Mesothelial cell of epicardium (in vitro differentiated cells): Measurements from ENCODE around the gene SIL1. TPM values are rescaled to one million over a fixed set of nuclear protein-coding genes. Genes with fewer than 3 reads are reported as not detected.

Source experiments
- DNase-seq, 2 experiments: peaks; one replicate each; pipeline ENCODE4 v3.0.0; 2021; ENCODE audit warnings: low spot score in 2 of 2; ENCODE audit not compliant: unreplicated experiment in 2 of 2
- H3K27ac Mint-ChIP-seq: 2 replicates; pipeline ENCODE4 v1.8.0; 2021; ENCODE audit warnings: mixed read lengths
- H3K27me3 Mint-ChIP-seq: 2 replicates; pipeline ENCODE4 v1.8.0; 2021; ENCODE audit warnings: low read depth, mixed read lengths
- H3K36me3 Mint-ChIP-seq: 2 replicates; pipeline ENCODE4 v1.8.0; 2021; ENCODE audit warnings: mixed read lengths
- H3K4me1 Mint-ChIP-seq: 2 replicates; pipeline ENCODE4 v1.8.0; 2021; ENCODE audit warnings: mixed read lengths
- H3K4me3 Mint-ChIP-seq: 2 replicates; pipeline ENCODE4 v1.8.0; 2021; ENCODE audit warnings: mild to moderate bottlenecking, moderate library complexity, mixed read lengths
- H3K9me3 Mint-ChIP-seq: 2 replicates; pipeline ENCODE4 v1.8.0; 2021; ENCODE audit warnings: mixed read lengths
- total RNA-seq: library from RNA; stranded (reverse); gene quantifications from 3 replicates; pipeline ENCODE4 v1.2.1, GENCODE V29; 2021
- TF ChIP-seq, protein P1 (sequence below): fragments of 200-600 bp; sonication (generic); IDR thresholded peaks from one replicate; pipeline ENCODE4 v1.5.0; 2021; ENCODE audit warnings: antibody characterized with exemption; ENCODE audit not compliant: unreplicated experiment

Gene SIL1
- total RNA-seq, 1 donor from 2014 or later, result 46.2 TPM

DNA sequence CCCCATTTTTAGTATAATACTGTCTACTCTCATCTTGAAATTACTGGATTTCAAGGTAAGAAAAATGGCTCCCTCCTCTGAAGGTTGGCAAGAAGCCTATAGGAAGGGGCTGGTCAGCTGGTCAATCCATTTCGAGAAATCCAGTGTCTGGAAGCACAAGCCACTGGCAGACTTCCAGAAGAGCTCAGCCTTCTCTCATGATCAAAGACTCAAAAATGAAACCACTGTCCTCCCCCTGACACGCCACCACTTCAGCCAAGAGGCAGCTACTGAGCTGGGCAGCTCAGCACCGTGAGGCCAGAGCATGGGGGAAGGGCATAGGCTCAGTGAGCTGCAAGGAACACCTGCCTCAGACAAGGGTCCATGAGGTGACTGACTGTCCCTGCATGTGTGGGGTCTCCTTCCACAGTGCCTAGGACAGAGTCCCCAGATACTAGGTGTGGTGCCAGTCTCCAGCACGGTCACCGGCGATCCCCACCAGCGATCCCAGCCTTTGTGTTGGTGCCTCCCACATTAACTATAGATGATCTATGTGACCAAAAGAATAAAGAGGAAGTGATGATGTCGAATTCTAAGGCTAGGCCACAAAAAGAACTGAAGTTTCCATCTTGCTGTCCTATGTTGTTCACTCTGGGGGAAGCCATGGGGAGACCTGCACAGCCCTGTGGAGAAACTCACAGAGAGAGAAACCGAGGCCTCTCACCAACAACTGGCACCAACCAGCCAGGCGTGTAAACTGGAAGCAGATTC, 222.9 kb downstream of the SIL1 start:
- H3K9me3 Mint-ChIP-seq, result no peaks in the 10 kb centered on the region
- no peak overlapping the region for H3K4me3 Mint-ChIP-seq
- H3K36me3 Mint-ChIP-seq, result peaks cover 5% of the 10 kb centered on the region
- H3K27me3 Mint-ChIP-seq, result no peaks in the 10 kb centered on the region
- peak overlapping the region; percentile 95 for H3K27ac Mint-ChIP-seq
- peak; percentile 51 to 64 for DNase-seq
- peaks cover 51% of the 10 kb centered on the region for H3K4me1 Mint-ChIP-seq
- TF ChIP-seq, protein P1, sequence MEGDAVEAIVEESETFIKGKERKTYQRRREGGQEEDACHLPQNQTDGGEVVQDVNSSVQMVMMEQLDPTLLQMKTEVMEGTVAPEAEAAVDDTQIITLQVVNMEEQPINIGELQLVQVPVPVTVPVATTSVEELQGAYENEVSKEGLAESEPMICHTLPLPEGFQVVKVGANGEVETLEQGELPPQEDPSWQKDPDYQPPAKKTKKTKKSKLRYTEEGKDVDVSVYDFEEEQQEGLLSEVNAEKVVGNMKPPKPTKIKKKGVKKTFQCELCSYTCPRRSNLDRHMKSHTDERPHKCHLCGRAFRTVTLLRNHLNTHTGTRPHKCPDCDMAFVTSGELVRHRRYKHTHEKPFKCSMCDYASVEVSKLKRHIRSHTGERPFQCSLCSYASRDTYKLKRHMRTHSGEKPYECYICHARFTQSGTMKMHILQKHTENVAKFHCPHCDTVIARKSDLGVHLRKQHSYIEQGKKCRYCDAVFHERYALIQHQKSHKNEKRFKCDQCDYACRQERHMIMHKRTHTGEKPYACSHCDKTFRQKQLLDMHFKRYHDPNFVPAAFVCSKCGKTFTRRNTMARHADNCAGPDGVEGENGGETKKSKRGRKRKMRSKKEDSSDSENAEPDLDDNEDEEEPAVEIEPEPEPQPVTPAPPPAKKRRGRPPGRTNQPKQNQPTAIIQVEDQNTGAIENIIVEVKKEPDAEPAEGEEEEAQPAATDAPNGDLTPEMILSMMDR, result no peak

DNA sequence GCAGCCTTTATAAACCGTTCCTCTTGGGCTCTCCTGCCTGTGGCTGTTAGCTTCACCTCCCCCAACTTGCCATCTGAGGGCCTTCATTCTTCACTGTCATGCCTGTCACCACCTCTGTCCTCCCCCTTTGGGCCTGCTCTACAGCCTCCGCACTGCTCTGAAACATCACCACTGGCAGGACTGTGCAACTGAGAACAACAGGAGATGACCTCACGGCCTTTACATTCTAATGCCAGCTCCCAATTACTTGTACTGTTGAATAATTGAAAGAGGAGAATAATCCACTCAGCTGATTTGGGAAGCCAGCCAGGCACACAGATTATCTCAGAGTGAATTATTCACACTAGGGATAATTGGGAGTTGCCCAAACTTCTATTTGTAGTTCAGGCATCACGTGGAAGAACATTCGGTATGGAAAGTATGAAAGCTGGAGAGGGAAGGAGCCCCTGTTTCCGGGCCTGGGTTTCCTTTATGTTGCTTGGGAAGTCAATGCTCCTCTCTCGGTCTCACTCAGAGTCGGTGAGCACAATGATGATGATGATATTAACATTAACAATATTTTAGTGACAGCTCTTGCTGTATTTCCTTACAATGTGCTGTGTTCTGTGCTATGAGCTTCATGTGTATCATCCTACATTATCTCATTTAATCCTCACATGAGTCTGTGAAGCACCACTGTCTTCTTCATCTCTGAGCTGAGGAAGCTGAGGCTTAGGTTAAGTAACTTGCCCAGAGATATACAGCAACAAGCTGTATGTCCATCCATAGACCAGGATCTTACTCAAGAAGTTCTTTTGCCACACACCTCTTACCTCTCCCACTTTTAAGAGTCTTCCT, 223.7 kb downstream of the SIL1 start:
- H3K4me3 Mint-ChIP-seq, result no peak overlapping the region
- TF ChIP-seq, protein P1, result no peak
- peak overlapping the region; percentile 95 for H3K27ac Mint-ChIP-seq
- DNase-seq, result no peak
- peaks cover 43% of the 10 kb centered on the region for H3K4me1 Mint-ChIP-seq
- no peaks in the 10 kb centered on the region for H3K27me3 Mint-ChIP-seq
- H3K9me3 Mint-ChIP-seq, result no peaks in the 10 kb centered on the region
- H3K36me3 Mint-ChIP-seq, result peaks cover 5% of the 10 kb centered on the region

DNA sequence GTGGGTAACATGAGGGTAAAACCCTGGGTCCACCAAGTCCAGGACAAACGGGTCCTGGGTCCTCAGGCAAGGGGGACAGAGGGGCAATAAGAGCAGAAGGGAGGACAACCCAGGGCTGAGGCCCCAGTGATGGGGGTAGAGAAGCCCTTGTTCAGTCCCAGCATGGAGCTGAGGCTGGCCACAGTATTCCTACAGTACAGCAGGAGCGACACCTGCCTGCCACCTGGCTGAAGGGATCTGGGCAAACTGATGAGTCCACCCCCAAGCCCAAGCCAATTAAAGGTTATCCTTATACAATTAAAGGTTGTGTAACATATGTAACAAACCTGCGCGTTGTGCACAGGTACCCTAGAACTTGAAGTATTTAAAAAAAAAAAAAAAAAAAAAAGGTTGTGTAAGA, 225.3 kb downstream of the SIL1 start:
- peaks cover 42% of the 10 kb centered on the region for H3K4me1 Mint-ChIP-seq
- no peak for DNase-seq
- no peaks in the 10 kb centered on the region for H3K36me3 Mint-ChIP-seq
- TF ChIP-seq, protein P1, result no peak
- no peak overlapping the region for H3K27ac Mint-ChIP-seq
- H3K4me3 Mint-ChIP-seq, result no peak overlapping the region
- no peaks in the 10 kb centered on the region for H3K9me3 Mint-ChIP-seq
- H3K27me3 Mint-ChIP-seq, result no peaks in the 10 kb centered on the region

DNA sequence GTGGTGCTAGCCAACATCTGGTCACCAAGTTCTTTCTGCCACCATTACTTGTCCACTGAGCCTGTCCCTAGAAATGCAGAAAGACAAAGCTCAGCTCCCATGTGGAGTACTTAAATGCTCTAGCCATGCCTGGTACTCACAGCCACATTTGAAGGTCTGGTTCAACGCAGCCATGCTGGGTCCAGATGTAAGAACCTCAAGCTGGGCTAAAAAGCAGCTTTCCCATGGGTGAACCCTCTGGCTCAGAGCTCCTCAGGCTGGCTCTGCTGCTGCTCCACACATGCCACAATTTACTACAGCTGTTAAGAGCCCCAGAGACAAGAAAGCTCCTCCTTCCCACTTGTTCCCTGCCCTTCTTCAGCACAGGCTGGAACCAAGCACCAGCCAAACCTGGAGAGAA, 225.9 kb downstream of the SIL1 start:
- no peak overlapping the region for H3K4me3 Mint-ChIP-seq
- H3K27me3 Mint-ChIP-seq, result no peaks in the 10 kb centered on the region
- TF ChIP-seq, protein P1, result no peak
- no peaks in the 10 kb centered on the region for H3K36me3 Mint-ChIP-seq
- no peak for DNase-seq
- no peaks in the 10 kb centered on the region for H3K9me3 Mint-ChIP-seq
- no peak overlapping the region for H3K27ac Mint-ChIP-seq
- peaks cover 45% of the 10 kb centered on the region for H3K4me1 Mint-ChIP-seq

DNA sequence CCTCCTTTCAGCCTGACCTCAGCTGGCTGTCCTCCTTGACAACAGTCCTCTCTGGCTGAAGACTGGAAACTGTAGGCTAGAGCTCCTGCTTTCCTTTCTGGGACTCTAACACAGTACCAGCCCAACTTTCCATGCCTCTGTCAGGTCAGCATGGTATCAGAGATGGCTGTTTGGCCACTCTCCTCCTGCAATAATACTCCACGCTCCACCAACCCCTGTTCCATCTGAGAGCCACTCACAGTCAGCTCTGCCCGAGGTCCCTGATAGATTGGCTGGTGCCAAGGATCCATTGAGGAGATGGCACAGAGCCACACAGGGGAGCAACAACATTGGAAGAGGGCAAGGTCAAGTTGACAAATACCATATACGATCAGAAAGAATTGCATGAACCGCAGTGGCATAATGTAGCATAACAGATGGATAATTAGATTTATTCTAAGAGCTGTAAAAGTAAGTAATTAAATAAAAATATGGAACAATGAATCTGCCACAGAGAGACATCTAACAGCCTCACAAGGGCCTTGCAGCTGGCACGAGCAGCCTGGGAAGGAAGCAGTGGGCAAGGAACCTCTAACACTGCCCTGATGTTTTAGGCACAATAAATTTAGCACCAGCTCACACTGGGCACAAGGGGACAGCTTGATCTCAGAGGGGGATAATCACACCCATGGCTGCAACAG, 228.7 kb downstream of the SIL1 start:
- H3K9me3 Mint-ChIP-seq, result no peaks in the 10 kb centered on the region
- TF ChIP-seq, protein P1, result no peak
- no peak overlapping the region for H3K4me3 Mint-ChIP-seq
- no peak overlapping the region for H3K27ac Mint-ChIP-seq
- H3K27me3 Mint-ChIP-seq, result no peaks in the 10 kb centered on the region
- H3K36me3 Mint-ChIP-seq, result no peaks in the 10 kb centered on the region
- peaks cover 38% of the 10 kb centered on the region for H3K4me1 Mint-ChIP-seq
- DNase-seq, result no peak
